HL-60 (cell line): ENCODE measurements around the gene FANCE.

ENCODE experiments used
- POLR2AphosphoS5 ChIP-seq: IDR thresholded peaks from 2 replicates; pipeline ENCODE4 v1.6.1; 2012; ENCODE audit warnings: low read depth
- TF ChIP-seq, protein P1 (sequence below): IDR thresholded peaks from one replicate; pipeline ENCODE4 v1.5.1; 2011; ENCODE audit warnings: low read length, control low read depth, inconsistent platforms; ENCODE audit not compliant: insufficient read depth

DNA sequence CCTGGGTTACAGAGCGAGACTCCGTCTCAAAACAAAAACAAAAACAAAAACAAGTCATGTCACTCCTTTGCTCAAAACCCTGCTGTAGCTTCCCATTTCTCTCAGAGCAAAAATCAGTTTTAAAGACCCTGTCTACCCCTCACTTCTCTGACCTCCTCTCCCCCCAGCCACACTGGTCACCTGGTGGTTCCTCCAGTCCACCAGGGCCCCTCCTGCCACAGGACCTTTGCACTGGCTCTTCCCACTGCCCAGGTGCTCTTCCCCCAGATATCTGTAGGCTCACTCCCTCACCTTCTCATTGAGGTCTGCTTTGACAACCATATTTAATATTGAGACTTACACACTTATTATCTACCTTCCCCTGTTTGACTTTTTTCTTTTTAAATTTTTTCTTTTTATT is 49.6 kb downstream of the FANCE start:
- TF ChIP-seq, protein P1, sequence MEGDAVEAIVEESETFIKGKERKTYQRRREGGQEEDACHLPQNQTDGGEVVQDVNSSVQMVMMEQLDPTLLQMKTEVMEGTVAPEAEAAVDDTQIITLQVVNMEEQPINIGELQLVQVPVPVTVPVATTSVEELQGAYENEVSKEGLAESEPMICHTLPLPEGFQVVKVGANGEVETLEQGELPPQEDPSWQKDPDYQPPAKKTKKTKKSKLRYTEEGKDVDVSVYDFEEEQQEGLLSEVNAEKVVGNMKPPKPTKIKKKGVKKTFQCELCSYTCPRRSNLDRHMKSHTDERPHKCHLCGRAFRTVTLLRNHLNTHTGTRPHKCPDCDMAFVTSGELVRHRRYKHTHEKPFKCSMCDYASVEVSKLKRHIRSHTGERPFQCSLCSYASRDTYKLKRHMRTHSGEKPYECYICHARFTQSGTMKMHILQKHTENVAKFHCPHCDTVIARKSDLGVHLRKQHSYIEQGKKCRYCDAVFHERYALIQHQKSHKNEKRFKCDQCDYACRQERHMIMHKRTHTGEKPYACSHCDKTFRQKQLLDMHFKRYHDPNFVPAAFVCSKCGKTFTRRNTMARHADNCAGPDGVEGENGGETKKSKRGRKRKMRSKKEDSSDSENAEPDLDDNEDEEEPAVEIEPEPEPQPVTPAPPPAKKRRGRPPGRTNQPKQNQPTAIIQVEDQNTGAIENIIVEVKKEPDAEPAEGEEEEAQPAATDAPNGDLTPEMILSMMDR, result no peak
- no peak for TF ChIP-seq POLR2AphosphoS5
